H9 (cell line): ENCODE measurements around the gene TGM2. TPM values are rescaled to one million over a fixed set of nuclear protein-coding genes. Genes with fewer than 3 reads are reported as not detected.

Source experiments
- DNase-seq: peaks from one replicate; pipeline ENCODE4 v3.0.0-alpha.2; 2017
- H2AFZ ChIP-seq: one replicate; pipeline ENCODE4 v1.6.1; 2013; ENCODE audit warnings: mild to moderate bottlenecking, low read length, control low read depth, moderate library complexity
- H2AK5ac ChIP-seq: 2 replicates; pipeline ENCODE4 v1.6.1; 2013; ENCODE audit warnings: low read length, control low read depth, mixed read lengths; ENCODE audit not compliant: insufficient read length
- H2BK120ac ChIP-seq: one replicate; pipeline ENCODE4 v1.6.1; 2013; ENCODE audit warnings: low read depth, mild to moderate bottlenecking, low read length, control low read depth, inconsistent platforms; ENCODE audit not compliant: poor library complexity, severe bottlenecking
- H2BK12ac ChIP-seq: 2 replicates; pipeline ENCODE4 v1.6.1; 2013; ENCODE audit warnings: low read length, control low read depth, mixed read lengths, low read depth; ENCODE audit not compliant: insufficient read length
- H2BK15ac ChIP-seq: 2 replicates; pipeline ENCODE4 v1.6.1; 2013; ENCODE audit warnings: low read depth, low read length, control low read depth
- H2BK20ac ChIP-seq: one replicate; pipeline ENCODE4 v1.6.1; 2013; ENCODE audit warnings: low read depth, mild to moderate bottlenecking, low read length, control low read depth, inconsistent platforms; ENCODE audit not compliant: poor library complexity, severe bottlenecking
- H2BK5ac ChIP-seq: 2 replicates; pipeline ENCODE4 v1.6.1; 2013; ENCODE audit warnings: low read length, control low read depth, mixed read lengths; ENCODE audit not compliant: insufficient read length
- H3K14ac ChIP-seq: 2 replicates; pipeline ENCODE4 v1.6.1; 2013; ENCODE audit warnings: low read length, control low read depth; ENCODE audit not compliant: insufficient read depth
- H3K18ac ChIP-seq: 2 replicates; pipeline ENCODE4 v1.6.1; 2013; ENCODE audit warnings: low read depth, mild to moderate bottlenecking, mixed read lengths, low read length, control low read depth; ENCODE audit not compliant: insufficient read length
- H3K23ac ChIP-seq: 2 replicates; pipeline ENCODE4 v1.6.1; 2013; ENCODE audit warnings: low read length, control low read depth, mixed read lengths, low read depth; ENCODE audit not compliant: insufficient read length
- H3K23me2 ChIP-seq: 2 replicates; pipeline ENCODE4 v1.6.1; 2013; ENCODE audit warnings: low read depth, mild to moderate bottlenecking, mixed read lengths, low read length, control low read depth; ENCODE audit not compliant: insufficient read length, poor library complexity, severe bottlenecking
- H3K27ac ChIP-seq: 2 replicates; pipeline ENCODE4 v1.5.1; 2013; ENCODE audit warnings: low read length, control low read depth, mixed read lengths, low read depth; ENCODE audit not compliant: insufficient read length
- H3K27me3 ChIP-seq: 2 replicates; pipeline ENCODE4 v1.6.1; 2013; ENCODE audit warnings: low read length, control low read depth, inconsistent platforms; ENCODE audit not compliant: insufficient read depth
- H3K4ac ChIP-seq: 2 replicates; pipeline ENCODE4 v1.6.1; 2013; ENCODE audit warnings: low read depth, mild to moderate bottlenecking, control low read depth, inconsistent platforms, low read length, moderate library complexity
- H3K4me1 ChIP-seq: 2 replicates; pipeline ENCODE4 v1.6.1; 2013; ENCODE audit warnings: low read length, control low read depth, inconsistent platforms; ENCODE audit not compliant: insufficient read depth
- H3K4me2 ChIP-seq: 2 replicates; pipeline ENCODE4 v1.6.1; 2013; ENCODE audit warnings: low read length, control low read depth, mixed read lengths; ENCODE audit not compliant: insufficient read length, insufficient read depth
- H3K56ac ChIP-seq: 2 replicates; pipeline ENCODE4 v1.6.1; 2013; ENCODE audit warnings: low read depth, mild to moderate bottlenecking, mixed read lengths, low read length, control low read depth; ENCODE audit not compliant: insufficient read length
- H3K79me1 ChIP-seq: 2 replicates; pipeline ENCODE4 v1.6.1; 2013; ENCODE audit warnings: low read depth, mild to moderate bottlenecking, moderate library complexity, low read length, control low read depth, inconsistent platforms; ENCODE audit not compliant: insufficient read depth, poor library complexity, severe bottlenecking
- H3K79me2 ChIP-seq: 2 replicates; pipeline ENCODE4 v1.6.1; 2013; ENCODE audit warnings: low read length, control low read depth, inconsistent platforms; ENCODE audit not compliant: insufficient read depth
- H3K9ac ChIP-seq: 2 replicates; pipeline ENCODE4 v1.6.1; 2013; ENCODE audit warnings: low read length, control low read depth, mixed read lengths; ENCODE audit not compliant: insufficient read length; ENCODE audit errors: extremely low read depth
- H3K9me3 ChIP-seq: one replicate; pipeline ENCODE4 v1.6.1; 2013; ENCODE audit warnings: low read depth, low read length, inconsistent platforms; ENCODE audit not compliant: control insufficient read depth
- H3T11ph ChIP-seq: one replicate; pipeline ENCODE4 v1.6.1; 2013; ENCODE audit warnings: mild to moderate bottlenecking, low read length, control low read depth, inconsistent platforms
- H4K20me1 ChIP-seq: one replicate; pipeline ENCODE4 v1.6.1; 2013; ENCODE audit not compliant: control insufficient read depth, insufficient read length, insufficient read depth
- H4K5ac ChIP-seq: 2 replicates; pipeline ENCODE4 v1.6.1; 2013; ENCODE audit warnings: low read depth, mild to moderate bottlenecking, mixed read lengths, low read length, control low read depth; ENCODE audit not compliant: insufficient read length
- H4K8ac ChIP-seq: replicated peaks from 2 replicates; pipeline ENCODE4 v1.6.1; 2013; ENCODE audit warnings: low read length, control low read depth, mixed read lengths, low read depth; ENCODE audit not compliant: insufficient read length
- H4K91ac ChIP-seq: 2 replicates; pipeline ENCODE4 v1.6.1; 2013; ENCODE audit warnings: low read depth, mild to moderate bottlenecking, moderate library complexity, mixed read lengths, low read length, control low read depth; ENCODE audit not compliant: insufficient read length
- H3K27ac Mint-ChIP-seq, 3 experiments: 2 replicates in 2 of 3; 3 replicates in 1 of 3; pipeline ENCODE4 v1.8.0; 2020 to 2021; ENCODE audit warnings: mixed read lengths in 3 of 3, mild to moderate bottlenecking in 1 of 3, moderate library complexity in 1 of 3
- H3K27me3 Mint-ChIP-seq: 2 replicates; pipeline ENCODE4 v1.8.0; 2021; ENCODE audit warnings: low read depth, mild to moderate bottlenecking, moderate library complexity, mixed read lengths
- H3K36me3 Mint-ChIP-seq, 3 experiments: 2 replicates in 2 of 3; 3 replicates in 1 of 3; pipeline ENCODE4 v1.8.0; 2020 to 2021; ENCODE audit warnings: low read depth in 3 of 3, mixed read lengths in 3 of 3; ENCODE audit not compliant: insufficient read depth in 1 of 3
- H3K4me1 Mint-ChIP-seq, 2 experiments: 2 replicates each; pipeline ENCODE4 v1.8.0; 2020; ENCODE audit warnings: mixed read lengths in 2 of 2
- H3K4me3 Mint-ChIP-seq, 2 experiments: 2 replicates in 1 of 2; 3 replicates in 1 of 2; pipeline ENCODE4 v1.8.0; 2020 to 2021; ENCODE audit warnings: mild to moderate bottlenecking in 2 of 2, mixed read lengths in 2 of 2, moderate library complexity in 1 of 2
- H3K9me3 Mint-ChIP-seq, 2 experiments: 2 replicates in 1 of 2; 3 replicates in 1 of 2; pipeline ENCODE4 v1.8.0; 2020; ENCODE audit warnings: mild to moderate bottlenecking in 2 of 2, mixed read lengths in 2 of 2, moderate library complexity in 1 of 2
- CTCF ChIP-seq: fragments of 200-600 bp; sonication (generic); conservative IDR thresholded peaks from 3 replicates; pipeline ENCODE4 v1.8.0; 2021; ENCODE audit warnings: antibody characterized with exemption, mild to moderate bottlenecking
- WGBS: extraction: QIAGEN DNeasy Blood & Tissue Kit; methylation state at CpG from one replicate; pipeline ENCODE4 v1.1.7; 2013; ENCODE audit warnings: missing lambda C conversion rate, low lambda C conversion rate, mixed read lengths; ENCODE audit not compliant: insufficient read length; ENCODE audit errors: extremely low coverage; 5-methylcytosine and 5-hydroxymethylcytosine counted together
- total RNA-seq: library from RNA; stranded (reverse); gene quantifications from 2 replicates; pipeline ENCODE4 v1.2.1, GENCODE V29; 2021

Gene TGM2
- total RNA-seq, 1 experiment from 2014 or later, result 1.1 TPM

- Histone ChIP-seq H3K4me2 (no peak overlapping the region), H3K56ac (no peak overlapping the region), H3K18ac (no peak overlapping the region), H3K79me2 (no peaks in the 10 kb centered on the region), H2AK5ac (no peak overlapping the region), H3K9ac (no peak overlapping the region), H2BK15ac (no peak overlapping the region), H3K27me3 (no peaks in the 10 kb centered on the region), H3K14ac (no peak overlapping the region), H3K27ac (no peak overlapping the region), H3K79me1 (no peaks in the 10 kb centered on the region), H2BK20ac (no peak overlapping the region), H3K4ac (no peak overlapping the region), H3K4me1 (no peaks in the 10 kb centered on the region), H4K5ac (no peak overlapping the region), H3K23me2 (no peaks in the 10 kb centered on the region), H2AFZ (no peak overlapping the region), H2BK120ac (no peak overlapping the region), H3K23ac (no peak overlapping the region), H4K8ac (no peak overlapping the region), H4K20me1 (no peaks in the 10 kb centered on the region), H4K91ac (no peak overlapping the region), H3K9me3 (no peaks in the 10 kb centered on the region), H2BK5ac (no peak overlapping the region), H3T11ph (no peak overlapping the region), H2BK12ac (no peak overlapping the region)
- peak overlapping the region in 1 of 3 experiments; percentile 74; a peak in 1 of 7 replicates for H3K27ac Mint-ChIP-seq
- TF ChIP-seq CTCF, result no peak
- H3K9me3 Mint-ChIP-seq, result peaks cover 0 to 2% of the 10 kb centered on the region in 2 experiments; a peak in 1 of 5 replicates
- WGBS, result no CpG with 5 or more reads among the region's 8 CpGs
- peaks cover 3% of the 10 kb centered on the region; the same call in 1 of the 2 replicates for H3K27me3 Mint-ChIP-seq
- H3K4me1 Mint-ChIP-seq, result peaks cover 11 to 17% of the 10 kb centered on the region in 2 experiments; a peak in 3 of 4 replicates
- no peak overlapping the region for H3K4me3 Mint-ChIP-seq
- no peaks in the 10 kb centered on the region for H3K36me3 Mint-ChIP-seq
- DNase-seq, result no peak
Measured at GRCh38 chr20:38170219-38170825, 5.3 kb upstream of the TGM2 start.
